T follicular helper cell (primary cell): ENCODE measurements around the gene KISS1R.

Experiments used
- DNase-seq: peaks from one replicate; pipeline ENCODE4 v3.0.0-alpha.2; 2020; ENCODE audit warnings: low read depth

KISS1R gene

DNA sequence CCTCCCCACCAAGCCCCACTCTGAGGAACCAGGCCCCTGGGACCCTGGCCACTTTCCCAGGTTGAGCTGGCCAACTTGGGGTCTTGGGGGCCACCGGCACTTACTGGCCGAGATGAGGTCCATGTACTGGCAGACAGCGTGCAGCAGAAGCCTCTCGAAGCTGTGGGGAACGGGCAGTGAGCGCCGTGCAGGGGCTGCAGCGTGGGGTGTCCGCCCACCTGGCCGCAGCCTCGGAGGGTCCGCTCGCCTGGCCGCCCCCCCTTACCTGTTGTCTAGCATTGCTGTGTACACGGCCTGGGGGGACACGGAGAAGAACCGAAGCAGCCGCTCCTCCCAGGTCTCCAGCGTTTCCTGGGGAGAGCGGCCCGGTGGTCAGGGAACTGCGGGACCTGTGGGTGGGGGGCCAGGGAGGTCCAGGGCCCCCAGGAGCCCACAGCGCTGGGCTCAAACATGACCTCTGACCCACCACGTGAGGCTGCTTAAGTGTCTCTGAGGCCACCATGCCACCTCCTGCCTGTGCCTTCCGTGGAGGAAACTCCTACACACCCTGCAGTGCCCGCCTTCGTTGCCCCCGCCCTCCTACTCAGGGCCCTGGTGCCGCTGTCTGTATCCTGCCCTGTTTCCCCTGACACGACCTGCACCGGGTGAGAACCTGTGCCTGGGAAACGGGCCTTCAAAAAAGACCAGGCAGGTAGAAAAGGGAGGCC is 17.6 kb upstream of the KISS1R start:
- DNase-seq, result no peak

DNA sequence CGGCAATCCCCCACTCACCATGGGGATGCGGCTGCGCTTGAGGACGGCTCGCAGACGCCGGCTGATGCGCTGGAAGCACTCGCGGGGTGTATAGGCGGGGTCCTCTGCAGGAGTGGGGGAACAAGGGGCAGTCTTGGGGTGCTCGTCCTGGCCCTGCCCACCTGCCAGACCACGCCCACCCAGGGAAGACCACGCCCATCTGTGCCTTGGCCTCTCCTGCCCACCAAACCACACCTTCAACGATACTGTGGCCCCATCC is 17.2 kb upstream of the KISS1R start:
- DNase-seq, result no peak

DNA sequence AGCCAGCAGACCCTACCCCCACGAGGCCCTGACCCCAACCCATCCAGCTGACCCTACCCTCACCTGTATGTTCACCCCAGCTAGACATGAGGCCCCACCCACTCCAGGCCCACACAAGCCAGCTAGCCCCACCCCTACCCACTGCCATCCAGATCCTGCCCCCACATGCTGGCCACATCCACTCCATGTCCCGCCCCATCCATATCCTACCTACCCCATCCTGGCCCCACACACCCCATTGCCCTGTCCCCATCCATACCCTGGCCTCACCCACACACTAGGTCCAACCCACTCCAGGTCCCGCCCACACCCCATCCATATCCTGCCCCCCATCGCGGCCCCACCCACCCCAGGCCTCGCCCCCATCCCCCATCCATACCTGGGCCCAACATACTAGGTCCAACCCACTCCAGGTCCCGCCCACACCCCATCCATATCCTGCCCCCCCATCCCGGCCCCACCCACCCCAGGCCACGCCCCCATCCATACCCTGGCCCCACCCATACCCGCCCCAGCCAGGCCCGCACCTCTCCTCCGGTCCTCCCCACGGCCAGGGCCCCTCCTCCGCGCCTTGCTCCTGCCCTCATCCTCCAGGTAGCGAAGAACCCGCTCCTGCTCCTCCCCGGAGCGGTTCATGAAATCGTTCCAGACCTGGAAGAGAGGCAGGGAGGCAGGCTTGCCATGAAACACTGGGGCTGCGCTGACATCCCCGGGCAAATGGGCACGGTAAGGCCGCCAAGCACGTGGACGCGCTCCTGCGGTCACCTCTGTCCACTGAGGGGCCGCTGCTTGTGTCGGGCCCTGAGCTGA is 16.6 kb upstream of the KISS1R start:
- no peak for DNase-seq

DNA sequence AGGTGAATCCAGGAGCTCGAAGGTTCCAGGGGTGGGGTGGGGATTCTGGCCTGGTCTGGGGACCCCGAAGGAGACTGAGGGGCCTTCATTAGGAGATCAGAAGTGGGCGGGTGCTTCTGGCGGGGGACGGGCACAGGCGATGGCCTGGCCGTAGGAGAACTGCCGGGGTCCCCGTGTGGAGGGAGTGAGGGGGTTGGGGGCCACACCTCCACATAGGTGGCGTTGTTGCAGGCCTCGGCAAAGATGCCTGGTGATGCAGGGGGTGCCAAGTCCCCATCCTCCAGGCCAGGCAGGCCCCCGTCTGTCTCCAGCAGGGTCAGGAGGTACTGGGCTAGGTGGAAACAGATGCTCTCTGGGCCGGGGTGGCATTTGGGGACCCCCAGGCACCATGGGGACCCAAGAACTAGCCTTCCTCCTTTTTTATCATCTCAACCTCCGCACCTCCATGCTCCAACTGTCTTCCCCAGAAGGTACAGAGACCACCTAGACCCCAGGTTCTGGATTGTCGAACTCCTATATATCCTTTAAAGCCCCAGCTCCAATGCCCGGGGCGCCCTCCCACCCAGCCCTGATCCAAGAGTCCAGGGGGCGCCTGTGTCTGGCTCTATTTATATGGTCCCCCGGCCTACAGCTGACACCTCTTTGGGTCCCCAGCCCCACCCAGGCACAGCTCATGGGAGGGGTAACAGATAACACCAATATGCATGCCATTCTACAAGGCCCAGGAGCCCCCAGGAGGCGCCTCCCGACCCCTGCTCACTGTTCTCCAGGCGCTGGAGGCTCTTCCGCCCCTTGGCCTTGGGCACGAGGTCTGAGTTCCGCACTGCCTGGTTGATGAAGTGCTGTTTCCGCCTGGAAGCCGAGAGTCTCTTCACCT is 15.7 kb upstream of the KISS1R start:
- no peak for DNase-seq

DNA sequence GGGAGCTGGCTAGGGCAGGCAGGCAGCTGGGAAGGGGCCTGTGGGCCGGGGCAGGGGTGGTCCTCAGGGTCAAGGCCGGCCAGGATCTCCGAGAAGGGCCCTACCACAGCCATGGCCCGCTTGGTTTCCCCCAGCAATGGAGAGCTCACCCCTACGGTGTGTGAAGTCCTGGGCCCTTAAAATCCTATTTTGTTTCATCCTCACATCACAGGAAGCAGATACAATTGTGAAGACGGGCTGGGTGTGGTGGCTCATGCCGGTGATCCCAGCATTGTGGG is 15.1 kb upstream of the KISS1R start:
- no peak for DNase-seq

DNA sequence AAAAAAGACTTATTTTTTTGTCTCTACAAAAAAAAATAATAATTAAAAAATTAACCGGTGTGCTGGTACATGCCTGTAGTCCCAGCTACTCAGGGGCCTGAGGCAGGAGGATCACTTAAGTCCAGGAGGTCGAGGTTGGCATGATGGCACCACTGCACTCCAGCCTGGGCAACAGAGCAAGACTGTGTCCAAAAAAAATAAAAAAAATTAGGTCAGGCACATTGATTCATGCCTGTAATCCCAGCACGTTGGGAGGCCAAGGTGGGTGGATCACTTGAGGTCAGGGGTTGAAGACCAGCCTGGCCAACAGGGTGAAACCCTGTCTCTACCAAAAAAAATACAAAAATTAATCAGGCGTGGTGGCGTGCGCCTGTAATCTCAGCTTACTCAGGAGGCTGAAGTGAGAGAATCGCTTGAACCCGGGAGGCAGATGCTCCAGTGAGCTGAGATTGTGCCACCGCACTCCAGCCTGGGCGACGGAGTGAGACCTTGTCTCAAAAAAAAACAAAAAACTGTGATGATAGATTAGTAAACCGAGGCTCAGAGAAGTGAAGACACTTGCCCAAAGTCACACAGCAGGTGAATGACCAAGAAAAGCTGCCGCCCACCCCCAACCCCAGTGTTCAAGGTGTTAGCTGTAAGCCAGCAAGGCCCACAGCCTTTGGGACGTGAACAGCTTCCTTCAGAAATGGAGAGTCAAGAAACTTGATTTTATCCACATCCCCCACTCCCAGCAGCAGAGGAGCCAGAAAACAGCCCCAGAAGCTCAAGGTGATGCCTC is 14.5 kb upstream of the KISS1R start:
- DNase-seq, result no peak

DNA sequence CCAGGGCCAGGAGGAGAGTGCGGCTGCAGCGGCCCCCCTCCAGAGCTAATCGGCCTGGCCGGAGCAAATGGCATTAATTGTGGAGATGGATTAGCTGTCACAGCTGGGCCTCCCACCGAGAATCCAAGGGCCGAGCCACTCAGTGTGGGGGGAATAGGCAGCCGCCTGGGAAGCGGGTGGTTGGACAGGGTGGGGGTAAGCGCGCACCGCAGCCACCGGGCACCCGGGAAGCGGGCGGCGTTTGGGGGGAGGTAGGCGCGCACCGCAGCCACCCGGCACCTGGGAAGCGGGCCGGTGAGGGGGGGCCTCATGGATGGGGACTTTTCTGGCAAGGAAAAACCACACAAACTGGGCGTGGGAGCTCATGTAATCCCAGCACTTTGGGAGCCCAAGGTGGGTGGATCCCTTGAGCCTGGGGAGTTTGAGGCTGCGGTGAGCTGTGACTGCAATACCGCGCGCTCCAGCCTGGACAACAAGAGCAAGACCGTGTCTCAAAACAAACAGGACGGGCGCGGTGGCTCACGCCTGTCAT is 13.8 kb upstream of the KISS1R start:
- no peak for DNase-seq

DNA sequence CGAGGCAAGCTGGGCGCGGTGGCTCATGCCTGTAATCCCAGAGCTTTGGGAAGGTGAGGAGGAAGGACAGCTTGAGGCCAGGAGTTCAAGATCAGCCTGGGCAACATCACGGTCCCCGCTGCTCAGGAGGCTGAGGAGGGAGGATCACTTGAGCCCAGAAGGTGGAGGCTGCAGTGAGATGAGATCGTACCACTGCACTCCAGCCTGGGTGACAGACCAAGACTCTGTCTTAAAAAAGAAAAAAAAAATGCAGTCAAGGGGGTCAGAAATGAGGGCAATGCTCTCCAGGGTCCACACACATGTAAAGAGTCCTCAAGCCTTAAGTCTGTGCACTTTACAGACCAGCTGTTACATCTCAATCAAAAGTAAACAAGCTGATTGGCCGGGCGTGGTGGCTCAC is 12.6 kb upstream of the KISS1R start:
- no peak for DNase-seq

DNA sequence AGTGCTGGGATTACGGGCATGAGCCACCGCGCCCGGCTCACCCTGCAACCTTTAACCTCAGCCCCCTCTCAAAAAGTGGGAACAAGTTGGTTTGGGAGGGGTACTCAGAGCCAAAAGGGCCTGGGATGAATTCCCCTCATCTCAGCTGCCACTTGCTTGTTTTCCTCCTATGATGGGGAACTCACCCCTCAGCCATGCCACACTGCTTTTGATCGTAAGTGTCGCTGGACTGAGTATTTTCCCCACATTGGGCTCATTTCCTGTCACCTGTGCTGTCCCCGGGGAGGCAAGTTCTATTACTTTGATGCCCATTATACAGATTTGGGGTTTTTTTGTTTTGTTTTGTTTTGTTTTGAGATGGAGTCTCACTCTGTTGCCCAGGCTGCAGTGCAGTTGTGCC is 10.7 kb upstream of the KISS1R start:
- DNase-seq, result no peak

DNA sequence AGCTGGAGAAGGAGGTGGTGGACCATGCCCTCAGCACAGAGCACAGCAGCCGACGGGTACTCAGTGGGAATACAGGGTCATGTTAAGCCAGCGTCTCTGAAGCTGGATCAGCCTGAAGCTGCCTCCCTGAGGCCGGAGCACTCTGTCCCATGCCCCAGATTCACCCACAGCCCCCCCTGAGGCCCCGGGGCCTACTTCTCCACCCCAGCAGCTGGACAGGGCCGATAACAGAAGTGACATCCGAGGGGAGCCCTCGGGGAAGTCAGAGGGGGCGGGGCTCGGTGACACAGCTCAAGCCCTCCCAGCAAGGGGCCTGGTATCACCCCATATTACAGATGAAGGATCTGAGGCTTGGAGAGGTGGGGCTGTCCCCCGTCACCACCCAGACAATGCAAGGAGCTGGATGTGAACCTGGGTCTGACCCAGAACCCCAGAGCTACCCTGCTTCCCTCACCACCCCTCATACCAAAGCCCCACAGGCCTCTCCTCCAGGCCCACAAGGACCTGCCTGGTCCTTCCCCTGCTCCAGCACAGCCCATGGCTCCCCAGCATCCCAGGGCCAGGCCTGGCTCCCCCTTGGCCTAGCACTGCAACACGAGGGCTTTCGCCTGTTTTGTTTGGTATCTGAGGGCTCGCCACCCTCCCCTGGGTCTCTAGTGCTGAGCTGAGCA is 9.8 kb upstream of the KISS1R start:
- DNase-seq, result no peak

DNA sequence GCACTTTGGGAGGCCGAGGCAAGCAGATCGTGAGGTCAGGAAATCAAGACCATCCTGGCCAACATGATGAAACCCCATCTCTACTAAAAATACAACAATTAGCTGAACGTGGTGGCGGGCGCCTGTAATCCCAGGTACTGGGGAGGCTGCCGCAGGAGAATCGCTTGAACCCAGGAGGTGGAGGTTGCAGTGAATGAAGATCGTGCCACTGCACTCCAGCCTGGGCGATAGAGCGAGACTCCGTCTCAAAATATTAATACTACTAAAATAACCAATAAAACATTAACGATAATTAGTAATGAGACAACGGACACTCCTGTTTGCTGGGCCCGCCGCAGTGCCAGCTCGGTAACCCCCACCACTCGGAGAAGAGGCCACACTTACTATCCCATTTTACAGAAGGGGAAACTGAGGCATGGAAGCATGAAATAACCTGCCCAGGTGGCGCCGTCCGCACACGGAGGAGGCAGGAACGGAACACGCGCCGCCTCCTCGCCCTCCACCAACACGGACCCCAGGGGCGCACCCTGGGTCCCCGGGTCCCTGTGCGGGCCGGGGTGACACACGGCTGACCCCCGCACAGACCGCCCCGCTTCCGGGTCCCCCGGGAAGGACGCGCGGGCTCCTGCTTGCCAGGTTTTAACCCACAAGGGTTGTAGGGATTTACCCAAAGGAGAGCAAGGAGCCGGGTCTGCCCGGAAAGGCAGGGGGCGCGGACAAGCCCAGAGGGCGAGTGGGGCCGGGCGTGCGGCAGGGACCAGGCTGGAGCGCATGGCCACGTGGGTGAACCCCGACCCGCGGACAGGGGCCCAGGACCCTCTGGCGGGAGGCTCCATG is 5.7 kb upstream of the KISS1R start:
- no peak for DNase-seq

DNA sequence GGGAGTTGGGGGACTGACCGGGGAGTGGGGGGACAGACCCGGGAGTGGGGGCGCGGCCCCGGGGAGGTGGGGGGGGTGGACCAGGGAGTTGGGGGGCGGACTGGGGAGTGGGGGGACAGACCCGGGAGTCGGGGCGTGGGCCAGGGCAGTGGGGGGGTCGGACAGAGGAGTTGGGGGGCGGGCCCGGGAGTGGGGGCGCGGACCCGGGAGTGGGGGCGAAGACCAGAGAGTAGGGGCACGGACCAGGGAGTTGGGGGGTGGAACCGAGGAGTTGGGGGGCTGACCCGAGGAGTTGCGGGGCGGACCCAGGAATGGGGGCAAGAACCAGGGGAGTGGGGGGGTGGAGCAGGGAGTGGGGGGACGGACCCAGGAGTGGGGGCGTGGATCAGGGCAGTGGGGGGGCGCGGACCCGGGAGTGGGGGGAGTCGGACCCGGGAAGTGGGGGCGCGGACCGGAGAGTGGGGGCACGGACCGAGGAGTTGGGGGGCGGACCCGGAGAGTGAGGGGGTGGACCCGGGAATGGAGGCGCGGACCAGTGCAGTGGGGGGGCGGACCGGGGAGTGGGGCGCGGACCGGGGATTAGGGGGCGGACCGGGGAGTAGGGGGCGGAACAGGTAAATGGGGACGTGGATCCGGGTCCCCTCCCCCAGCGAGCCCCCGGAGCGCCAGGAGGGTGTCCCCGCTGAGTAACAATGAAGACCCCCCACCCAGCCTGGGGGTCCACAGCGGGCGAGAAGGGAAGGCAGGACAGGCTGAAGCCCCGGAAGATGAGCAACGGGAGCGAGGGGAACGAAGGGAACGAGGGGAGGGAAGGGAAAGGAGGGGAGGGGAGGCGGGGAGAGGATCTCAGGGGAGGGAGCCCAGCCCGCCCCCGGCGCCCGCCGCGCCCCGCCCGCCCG is 4.7 kb upstream of the KISS1R start:
- DNase-seq, result no peak

DNA sequence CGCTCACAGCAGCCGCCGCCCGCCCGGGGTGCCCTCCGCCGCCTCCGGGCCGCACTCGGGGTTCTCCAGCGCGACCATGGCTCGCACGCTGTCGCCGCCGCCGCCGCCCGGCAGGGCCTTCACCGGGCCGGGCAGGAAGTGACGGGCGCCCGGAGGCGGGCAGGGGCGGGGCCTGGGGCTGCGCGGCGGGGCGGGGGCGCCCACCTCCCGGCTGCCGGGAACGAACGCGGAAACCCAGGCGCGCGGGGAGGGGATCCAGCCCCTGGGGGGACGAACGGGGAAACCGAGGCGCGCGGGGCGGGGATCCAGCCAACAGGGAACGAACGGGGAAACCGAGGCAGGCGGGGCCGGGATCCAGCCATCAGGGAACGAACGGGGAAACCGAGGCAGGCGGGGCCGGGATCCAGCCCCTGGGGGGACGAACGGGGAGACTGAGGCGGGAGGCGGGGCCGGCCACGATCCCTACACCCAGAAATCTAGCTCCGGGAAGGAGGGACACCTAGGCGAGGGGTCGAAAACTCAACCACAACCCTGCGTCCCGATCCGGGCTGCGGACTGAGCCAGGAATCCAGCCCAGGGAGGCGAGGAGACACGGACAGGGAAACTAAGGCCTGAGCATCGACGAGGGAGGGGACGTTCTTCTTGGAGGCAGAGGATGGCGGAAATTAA is 3.9 kb upstream of the KISS1R start, which contains the start of gene R3HDM4:
Gene R3HDM4 (minus strand): TSS at position 140 of the 669 bp plus-strand sequence. CDS start 62 bp downstream, at position 78.
- DNase-seq, result peak; percentile 78

DNA sequence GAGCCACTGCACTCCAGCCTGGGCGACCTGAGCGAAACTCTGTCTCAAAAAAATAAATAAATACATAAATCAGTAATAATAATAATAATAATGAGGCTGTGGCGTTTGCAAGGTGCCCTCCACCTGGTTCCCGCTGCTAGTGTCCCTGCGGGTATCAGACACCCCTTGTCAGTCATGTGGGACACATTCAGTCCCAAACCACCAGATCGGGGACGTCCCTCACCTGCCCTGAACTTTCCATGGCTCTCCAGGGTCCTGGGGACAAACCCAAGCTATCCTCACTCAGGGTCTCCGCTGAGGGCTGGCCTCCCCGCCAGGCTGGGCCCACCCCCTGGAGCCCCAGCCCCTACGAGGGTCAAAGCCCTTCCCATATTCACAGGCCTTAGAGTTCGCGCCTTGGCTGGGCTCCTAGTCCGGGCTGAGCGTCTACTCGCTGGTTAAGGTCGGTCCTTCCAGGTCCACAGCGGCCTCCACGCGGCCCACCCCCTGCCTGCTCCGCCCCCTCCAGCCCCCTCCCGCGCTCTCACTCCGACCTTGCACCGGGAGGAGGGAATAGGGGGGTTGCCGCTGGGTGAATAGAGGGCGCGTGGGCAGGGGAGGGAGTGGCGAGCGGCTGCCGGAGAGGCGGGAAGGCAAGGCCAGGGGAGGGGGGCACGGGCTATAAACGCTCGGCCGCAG is 349 bp upstream of the KISS1R start:
- DNase-seq, result no peak

DNA sequence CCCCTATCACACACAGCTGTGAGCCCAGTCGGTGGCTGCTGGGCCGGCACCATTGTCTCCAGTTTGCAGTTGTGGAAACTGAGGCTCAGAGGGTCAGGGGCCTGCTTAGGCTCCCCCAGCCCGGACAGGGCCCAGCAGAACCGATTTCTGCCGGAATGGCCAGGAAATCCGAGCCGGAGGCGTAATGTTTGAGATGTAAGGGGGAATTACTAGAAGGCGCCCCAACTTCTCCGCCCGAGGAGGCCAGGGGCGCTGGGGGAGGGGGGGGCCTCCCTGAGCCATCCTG is 962 bp downstream of the KISS1R start:
- DNase-seq, result no peak

DNA sequence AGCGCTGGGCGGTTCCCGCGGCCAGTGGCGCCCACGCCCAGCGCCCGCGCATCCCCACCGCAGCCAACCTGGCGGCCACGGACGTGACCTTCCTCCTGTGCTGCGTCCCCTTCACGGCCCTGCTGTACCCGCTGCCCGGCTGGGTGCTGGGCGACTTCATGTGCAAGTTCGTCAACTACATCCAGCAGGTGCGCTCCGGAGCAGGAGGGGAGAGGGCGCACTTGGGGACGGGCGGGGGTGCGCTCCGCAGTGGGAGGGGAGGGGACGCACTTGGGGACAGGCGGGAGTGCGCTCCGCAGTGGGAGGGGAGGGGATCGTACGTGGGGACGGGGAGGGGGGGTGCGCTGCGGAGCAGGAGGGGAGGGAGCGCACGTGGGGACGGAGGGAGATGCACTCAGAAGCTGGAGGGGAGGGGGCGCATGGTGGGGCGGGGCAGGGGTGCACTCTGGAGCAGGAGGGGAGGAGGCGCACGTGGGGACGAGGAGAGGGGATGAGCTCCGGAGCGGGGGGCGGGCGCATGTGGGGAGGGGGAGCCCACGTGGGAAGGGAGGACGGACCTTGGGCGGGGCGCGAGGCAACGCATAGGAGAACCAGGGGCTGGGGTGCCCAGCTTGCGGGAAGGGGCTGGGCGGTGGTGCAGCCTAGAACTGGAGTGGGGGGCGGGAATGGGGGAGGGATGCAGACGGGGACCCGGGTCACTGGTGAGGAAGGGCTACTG is 1.5 kb downstream of the KISS1R start:
- DNase-seq, result no peak

DNA sequence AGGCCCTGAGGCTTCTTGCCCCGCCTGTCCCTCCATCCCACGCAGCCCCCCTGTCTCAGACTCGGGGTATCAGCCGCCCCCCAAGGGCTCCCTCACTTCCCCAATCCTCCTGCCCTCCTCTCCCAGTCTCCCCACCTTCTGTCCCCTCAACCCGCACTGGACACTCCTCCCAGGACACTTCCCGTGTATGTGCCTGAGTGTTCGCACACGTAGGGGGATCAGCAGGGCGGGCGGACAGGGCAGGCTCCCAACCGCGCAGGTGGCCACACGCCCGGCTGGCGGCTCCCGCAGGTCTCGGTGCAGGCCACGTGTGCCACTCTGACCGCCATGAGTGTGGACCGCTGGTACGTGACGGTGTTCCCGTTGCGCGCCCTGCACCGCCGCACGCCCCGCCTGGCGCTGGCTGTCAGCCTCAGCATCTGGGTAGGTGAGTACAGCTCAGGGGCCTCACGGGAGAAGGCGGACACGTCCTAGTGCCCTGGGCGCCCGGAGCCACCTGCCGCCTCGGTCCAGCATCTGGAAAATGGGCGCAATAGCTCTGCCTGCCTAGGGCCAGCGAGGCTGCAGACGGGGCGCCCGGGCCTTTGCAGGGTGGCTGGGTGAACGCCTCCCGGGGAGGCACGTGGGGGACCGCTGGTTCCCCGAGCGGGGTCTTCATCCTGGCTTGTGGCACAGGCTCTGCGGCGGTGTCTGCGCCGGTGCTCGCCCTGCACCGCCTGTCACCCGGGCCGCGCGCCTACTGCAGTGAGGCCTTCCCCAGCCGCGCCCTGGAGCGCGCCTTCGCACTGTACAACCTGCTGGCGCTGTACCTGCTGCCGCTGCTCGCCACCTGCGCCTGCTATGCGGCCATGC is 2.3 kb downstream of the KISS1R start:
- no peak for DNase-seq
